ENCODE results near the gene MOG. TPM values are rescaled to one million over a fixed set of nuclear protein-coding genes. Genes with fewer than 3 reads are reported as not detected.

The MOG gene
- not detected in 2 replicates for total RNA-seq

GRCh38 chr6:29656798-29657197 is at the start of gene MOG:
TSS of gene MOG (plus strand) at chr6:29657092. CDS start at chr6:29657210, 118 bp downstream.

GRCh38 chr6:29632789-29633533 is 23.9 kb upstream of the MOG start, which contains the start of gene GABBR1:
TSS of gene GABBR1 (minus strand) at chr6:29633183. CDS start at chr6:29632385, 798 bp downstream.

GRCh38 chr6:29680904-29681303 is 24.0 kb downstream of the MOG start, which contains the start of gene ZFP57:
TSS of gene ZFP57 (minus strand) at chr6:29681152. CDS start at chr6:29677003, 4,149 bp downstream.

Small RNAs within 50 kb of the gene (small RNA-seq; reads per million reads assigned to genes)
- 0.09 reads per million for gene SUMO2P1

Other genes starting within 250 kb of the MOG start
- gene OR12D1, start 242.2 kb upstream of the MOG start, total RNA-seq, result not detected in 2 replicates
- not detected in 2 replicates for gene OR10C1, start 217.8 kb upstream of the MOG start, total RNA-seq
- under 0.01 TPM in 1 of 2 replicates, not detected in the other for gene OR11A1, start 200.0 kb upstream of the MOG start, total RNA-seq
- gene OR2H1, start 199.9 kb upstream of the MOG start, total RNA-seq, result not detected in 2 replicates
- gene MAS1L, start 169.1 kb upstream of the MOG start, total RNA-seq, result not detected in 2 replicates
- not detected in 2 replicates for gene UBD, start 97.4 kb upstream of the MOG start, total RNA-seq
- not detected in 2 replicates for gene OR2H2, start 72.0 kb upstream of the MOG start, total RNA-seq
- gene GABBR1, start 23.9 kb upstream of the MOG start, total RNA-seq, result 11.3 and 25.9 TPM in 2 replicates
- gene ZFP57, start 24.1 kb downstream of the MOG start, total RNA-seq, result 1.6 TPM in 2 replicates
- 2.4 TPM in 2 replicates for gene HLA-F, start 66.3 kb downstream of the MOG start, total RNA-seq
- 1.8 and 4.7 TPM in 2 replicates for gene HLA-G, start 170.7 kb downstream of the MOG start, total RNA-seq